GM21528 (cell line): ENCODE data around the gene CDC14A.
A peak's percentile ranks its signal among the peaks of the same experiment; 100 is the strongest.
"Not testable (repeated sequence)": the region's sequence is repeated elsewhere in the genome, so short reads cannot be mapped to it uniquely, and the experiment has no call there.

Source experiments
- ATAC-seq: cut with Tn5 transposase; IDR thresholded peaks from one replicate; pipeline ENCODE4 v1.9.1; 2021; ENCODE audit warnings: mild to moderate bottlenecking, moderate library complexity; ENCODE audit not compliant: unreplicated experiment, low FRiP score

CDC14A gene

DNA sequence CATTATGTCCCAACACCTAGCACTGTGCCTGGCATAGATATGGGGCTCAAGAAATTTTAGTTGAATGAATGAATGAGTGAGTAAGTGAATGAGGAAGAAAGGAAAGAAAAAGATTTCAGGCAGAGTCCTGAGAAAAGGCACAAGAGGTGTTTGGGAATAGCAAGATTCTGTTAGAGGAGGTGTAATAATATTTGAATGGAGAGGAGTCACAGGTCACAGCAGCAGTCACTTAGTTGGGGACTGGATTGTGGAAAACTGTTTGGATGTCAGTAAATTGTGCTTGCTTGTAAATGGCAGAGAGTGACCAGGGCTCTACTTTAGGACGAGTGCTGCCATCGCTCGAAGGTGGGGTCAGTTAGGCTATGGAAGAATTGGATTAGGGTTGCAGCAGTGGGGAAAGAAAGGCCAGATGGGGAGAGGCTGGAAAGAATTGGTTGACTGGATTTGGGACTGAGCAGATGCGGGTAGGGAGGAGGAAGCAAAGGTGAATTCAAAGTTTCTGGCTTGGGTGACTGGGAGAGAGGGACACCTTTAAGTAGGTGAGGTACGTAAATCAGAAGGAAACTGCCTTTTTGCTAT, 9.3 kb downstream of the CDC14A start:
- no peak for ATAC-seq

- ATAC-seq = no peak
Measured at GRCh38 chr1:100362821-100363466, 10.6 kb downstream of the CDC14A start.

- ATAC-seq = no peak
Measured at GRCh38 chr1:100363831-100364230, 11.5 kb downstream of the CDC14A start.

GRCh38 chr1:100364697-100365096, 12.4 kb downstream of the CDC14A start:
- ATAC-seq = no peak

DNA sequence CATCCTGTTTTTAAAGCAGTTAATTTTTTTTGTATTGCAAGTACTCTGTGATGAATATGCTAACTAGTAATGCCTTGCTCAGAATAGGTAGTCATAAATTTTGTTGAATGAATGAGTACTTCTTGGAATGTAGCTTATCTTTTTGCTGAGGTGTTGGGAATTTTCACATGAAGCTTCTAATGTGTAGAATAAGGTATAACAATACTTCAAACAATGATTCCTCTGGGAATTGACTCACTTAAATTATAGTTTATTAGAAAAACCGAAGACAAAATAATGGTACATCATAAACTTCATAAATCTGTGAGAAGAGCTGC, 13.9 kb downstream of the CDC14A start:
- ATAC-seq = no peak

DNA sequence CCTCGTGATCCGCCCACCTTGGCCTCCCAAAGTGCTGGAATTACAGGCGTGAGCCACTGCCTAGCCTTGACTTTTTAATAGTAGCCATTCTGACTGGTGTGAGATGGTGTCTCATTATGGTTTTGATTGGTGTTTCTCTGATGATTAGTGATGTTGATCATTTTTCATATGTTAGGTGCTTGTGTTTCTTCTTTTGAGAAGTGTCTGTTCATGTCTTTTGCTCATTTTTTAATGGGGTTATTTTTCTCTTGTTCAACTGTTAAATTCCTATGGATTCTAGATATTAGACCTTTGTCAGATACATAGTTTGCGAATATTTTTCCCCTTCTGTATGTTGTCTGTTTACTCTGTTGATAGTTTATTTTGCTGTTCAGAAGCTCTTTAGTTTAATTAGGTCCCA, 17.0 kb downstream of the CDC14A start:
- ATAC-seq = not testable (repeated sequence)

DNA sequence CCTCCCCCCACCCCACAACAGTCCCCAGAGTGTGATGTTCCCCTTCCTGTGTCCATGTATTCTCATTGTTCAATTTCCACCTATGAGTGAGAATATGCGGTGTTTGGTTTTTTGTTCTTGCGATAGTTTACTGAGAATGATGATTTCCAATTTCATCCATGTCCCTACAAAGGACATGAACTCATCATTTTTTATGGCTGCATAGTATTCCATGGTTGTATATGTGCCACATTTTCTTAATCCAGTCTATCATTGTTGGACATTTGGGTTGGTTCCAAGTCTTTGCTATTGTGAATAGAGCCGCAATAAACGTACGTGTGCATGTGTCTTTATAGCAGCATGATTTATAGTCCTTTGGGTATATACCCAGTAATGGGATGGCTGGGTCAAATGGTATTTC, 21.6 kb downstream of the CDC14A start:
- ATAC-seq = not testable (repeated sequence)

GRCh38 chr1:100376890-100377289, 24.6 kb downstream of the CDC14A start:
- ATAC-seq = not testable (repeated sequence)

GRCh38 chr1:100377590-100378361, 25.5 kb downstream of the CDC14A start:
- peak; percentile 95 for ATAC-seq

DNA sequence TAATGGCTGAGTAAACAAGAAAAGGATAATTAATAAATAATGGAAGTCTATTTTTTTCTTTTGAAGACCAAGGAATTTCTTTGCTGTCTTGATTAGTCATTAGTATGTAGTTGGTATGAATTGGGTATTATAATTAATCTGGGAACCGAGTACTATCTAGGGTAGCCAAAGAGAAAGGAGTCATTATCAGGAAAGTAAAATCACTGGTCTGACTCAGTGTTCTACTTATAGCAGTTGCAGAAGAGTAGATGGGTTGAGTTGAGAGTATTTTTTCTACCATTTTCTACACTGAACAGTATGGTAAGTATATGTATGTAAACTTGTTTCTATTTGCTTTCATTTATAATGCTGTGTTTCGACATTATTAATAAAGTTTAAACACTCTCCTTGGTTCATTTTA, 26.6 kb downstream of the CDC14A start:
- no peak for ATAC-seq

GRCh38 chr1:100380635-100381034, 28.3 kb downstream of the CDC14A start:
- no peak for ATAC-seq

DNA sequence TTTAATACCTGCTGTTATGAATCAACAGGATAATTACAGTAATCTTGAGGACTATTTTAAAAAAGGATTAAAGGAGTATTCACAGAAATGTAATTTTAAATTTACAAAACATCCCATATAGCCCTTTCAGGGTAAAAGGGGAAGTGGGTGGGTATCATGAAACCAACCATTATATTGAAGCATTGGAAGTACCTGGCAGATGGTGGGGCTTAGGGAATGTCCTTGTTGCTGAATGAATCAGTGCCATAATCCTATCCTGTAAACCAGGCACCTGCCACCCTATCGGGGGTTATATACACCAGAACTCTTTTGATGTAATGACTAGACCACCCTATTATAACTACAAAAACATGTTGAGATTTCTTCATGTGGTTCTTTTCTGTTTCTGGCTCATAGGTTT, 30.4 kb downstream of the CDC14A start:
- ATAC-seq = no peak

- no peak for ATAC-seq
Measured at GRCh38 chr1:100383743-100384405, 31.6 kb downstream of the CDC14A start.

DNA sequence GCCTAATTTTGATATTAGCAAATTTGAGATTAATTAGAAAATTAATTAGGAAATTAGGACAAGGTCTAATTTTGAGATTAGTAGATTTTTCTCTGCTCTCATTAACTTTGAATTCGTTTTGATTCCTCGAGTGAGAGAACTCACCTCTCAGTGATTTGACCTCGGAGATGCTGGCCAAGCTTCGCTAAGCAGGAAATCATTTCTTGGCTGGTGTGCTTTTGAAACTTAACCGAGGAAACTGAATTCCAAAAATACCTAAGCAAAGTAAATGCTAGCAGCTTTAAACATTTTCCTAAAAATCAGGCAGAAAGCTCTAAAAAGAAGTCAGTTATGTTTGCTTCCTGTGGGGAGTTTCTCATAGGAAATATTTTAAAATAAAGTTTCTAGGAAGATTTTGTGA, 34.9 kb downstream of the CDC14A start:
- no peak for ATAC-seq

- ATAC-seq = no peak
Measured at GRCh38 chr1:100387657-100388350, 35.5 kb downstream of the CDC14A start.

DNA sequence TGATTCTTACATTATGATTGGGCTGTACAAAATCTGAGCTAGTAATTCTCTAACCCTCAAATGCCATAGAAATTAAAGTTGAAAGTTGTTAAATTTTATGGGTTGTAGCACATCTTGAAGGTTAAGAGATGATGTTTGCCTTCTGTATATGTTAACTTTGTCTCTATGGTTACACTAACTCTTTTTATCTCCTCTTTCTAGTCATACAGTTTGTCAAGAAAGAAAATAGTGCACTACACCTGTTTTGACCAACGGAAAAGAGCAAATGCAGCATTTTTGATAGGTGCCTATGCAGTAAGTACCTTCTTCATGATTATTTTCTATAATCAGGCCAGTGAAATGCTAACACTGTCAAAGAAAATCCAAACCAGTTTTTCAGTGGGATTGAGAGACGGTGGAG, 38.2 kb downstream of the CDC14A start:
- ATAC-seq = no peak

GRCh38 chr1:100391675-100392074, 39.4 kb downstream of the CDC14A start:
- no peak for ATAC-seq

- no peak for ATAC-seq
Measured at GRCh38 chr1:100392756-100393155, 40.5 kb downstream of the CDC14A start.

GRCh38 chr1:100394285-100394684, 42.0 kb downstream of the CDC14A start:
- no peak for ATAC-seq

DNA sequence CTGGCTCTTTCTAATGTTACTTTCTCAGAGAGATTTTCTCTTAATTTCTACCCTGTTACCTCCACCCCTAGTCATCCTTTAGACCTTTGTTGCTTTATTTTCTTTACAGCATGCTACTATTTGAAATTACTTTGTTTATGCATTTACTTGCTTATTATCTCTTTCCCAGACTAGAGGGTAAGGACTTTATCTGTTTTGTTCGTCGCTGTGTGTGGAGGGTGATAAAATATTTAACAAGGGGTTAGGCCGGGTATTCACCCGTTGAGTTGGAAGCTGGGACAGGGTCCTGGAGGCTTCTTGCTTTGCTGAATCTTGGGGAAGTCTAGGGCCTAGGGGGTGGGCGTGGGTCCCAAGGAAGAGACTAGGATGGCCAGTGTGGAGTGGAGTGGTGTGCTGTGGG, 43.6 kb downstream of the CDC14A start:
- no peak for ATAC-seq

DNA sequence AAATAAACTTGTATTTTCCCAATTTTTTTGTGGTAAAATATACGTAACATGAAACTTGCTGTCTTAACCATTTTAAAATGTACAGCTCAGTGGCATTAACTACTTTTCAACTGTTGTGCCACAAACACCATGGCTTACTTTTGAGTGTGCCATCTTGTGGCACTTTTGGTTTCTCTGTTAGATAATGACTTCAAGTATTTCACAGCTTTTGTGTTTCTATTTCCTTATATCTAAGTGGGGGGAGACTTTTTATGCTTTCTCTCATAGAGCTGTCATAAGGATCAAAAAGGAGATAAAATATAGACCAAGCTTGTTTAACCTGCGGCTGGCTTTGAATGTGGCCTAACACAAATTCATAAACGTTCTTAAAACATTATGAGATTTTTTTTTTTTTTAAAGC, 44.3 kb downstream of the CDC14A start:
- no peak for ATAC-seq
